Measurements from ENCODE around the gene SLC27A3.
"Not testable (repeated sequence)": the region's sequence is repeated elsewhere in the genome, so short reads cannot be mapped to it uniquely, and the experiment has no call there.

Gene SLC27A3

GRCh38 chr1:153764310-153764709 is 10.9 kb upstream of the SLC27A3 start:
- no peak for DNase-seq
- TF ChIP-seq CTCF (IDR thresholded peaks at IDR 0.05; ENCODE audit: low read depth, low read length, missing control alignments): no peak
- H3K4me3 ChIP-seq (ENCODE audit: low read depth, low read length): no peak overlapping the region
- H3K36me3 ChIP-seq (replicated peaks): peaks cover 49% of the 10 kb centered on the region
- no peak overlapping the region for H3K27ac ChIP-seq
- H3K27me3 ChIP-seq (replicated peaks): no peaks in the 10 kb centered on the region
- in situ Hi-C loops (cut with HindIII; ENCODE audit: low pct_ligation_motif_present, low sequenced_read_pairs): no loop called here

DNA sequence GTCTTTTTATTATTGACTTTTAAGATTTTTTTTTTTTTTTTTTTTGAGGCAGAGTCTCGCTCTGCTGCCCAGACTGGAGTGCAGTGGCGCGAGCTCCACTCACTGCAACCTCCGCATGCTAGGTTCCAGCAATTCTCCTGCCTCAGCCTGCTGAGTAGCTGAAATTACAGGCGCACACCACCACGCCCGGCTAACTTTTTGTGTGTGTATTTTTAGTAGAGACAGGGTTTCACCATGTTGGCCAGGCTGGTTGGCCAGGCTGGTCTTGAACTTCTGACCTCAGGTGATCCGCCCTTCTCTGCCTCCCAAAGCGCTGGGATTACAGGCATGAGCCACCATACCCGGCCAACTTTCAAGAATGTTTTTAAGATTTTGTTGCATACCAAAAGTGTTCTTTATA is 8.5 kb upstream of the SLC27A3 start:
- H3K27ac ChIP-seq; DNase-seq; H3K4me3 ChIP-seq (ENCODE audit: low read depth, low read length); in situ Hi-C loops (cut with HindIII; ENCODE audit: low pct_ligation_motif_present, low sequenced_read_pairs); H3K27me3 ChIP-seq (replicated peaks): not testable (repeated sequence)
- H3K36me3 ChIP-seq (replicated peaks): peaks cover 39% of the 10 kb centered on the region

GRCh38 chr1:153767519-153767918 is 7.7 kb upstream of the SLC27A3 start:
- Histone ChIP-seq H3K4me3 (ENCODE audit: low read depth, low read length) (no peak overlapping the region), H3K36me3 (replicated peaks) (peaks cover 34% of the 10 kb centered on the region), H3K27me3 (replicated peaks) (no peaks in the 10 kb centered on the region), H3K27ac (no peak overlapping the region)
- DNase-seq: no peak
- TF ChIP-seq CTCF (IDR thresholded peaks at IDR 0.05; ENCODE audit: low read depth, low read length, missing control alignments): no peak
- in situ Hi-C loops (cut with HindIII; ENCODE audit: low pct_ligation_motif_present, low sequenced_read_pairs): no loop called here

DNA sequence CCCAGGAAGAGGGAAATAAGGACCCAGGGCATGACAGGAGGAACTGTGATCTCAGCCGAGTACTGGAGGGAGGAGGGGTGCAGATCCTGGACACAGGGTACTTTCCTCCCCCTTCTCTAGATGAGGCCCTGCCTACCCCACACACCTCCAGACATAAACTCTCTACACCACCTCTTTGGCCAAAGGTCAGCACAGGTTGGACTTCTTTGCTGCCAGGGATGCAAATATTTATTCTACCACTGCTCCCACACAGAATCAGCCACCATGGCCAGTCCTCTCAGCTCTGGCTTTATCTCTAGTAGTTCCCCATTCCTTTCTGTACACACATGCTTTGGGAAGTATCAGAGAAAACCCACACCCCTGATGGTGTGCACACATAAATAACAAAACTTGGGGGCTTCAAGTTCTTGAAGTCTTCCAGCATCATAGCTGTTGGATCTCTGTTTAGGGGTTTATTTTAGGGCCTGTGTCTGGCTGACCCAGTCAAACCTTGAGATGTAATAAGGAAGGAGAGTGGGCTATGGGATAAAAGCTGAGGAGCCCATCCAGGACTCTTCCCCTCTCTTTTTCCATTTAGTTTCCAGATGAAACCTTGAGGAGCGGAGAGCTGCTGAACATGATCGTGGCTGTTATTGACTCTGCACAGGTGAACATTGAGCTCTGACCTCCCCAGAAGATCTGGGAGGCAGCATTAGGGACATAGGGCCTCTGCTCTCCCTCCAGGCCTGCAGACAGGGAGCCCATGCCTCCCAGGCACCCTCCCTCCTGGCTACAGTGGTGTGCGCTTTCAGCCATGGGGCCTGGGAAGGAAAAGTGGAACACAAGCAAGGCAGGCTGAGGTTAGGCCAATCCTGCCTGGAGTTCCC is 6.7 kb upstream of the SLC27A3 start:
- TF ChIP-seq CTCF (IDR thresholded peaks at IDR 0.05; ENCODE audit: low read depth, low read length, missing control alignments): no peak
- Histone ChIP-seq H3K36me3 (replicated peaks) (peaks cover 31% of the 10 kb centered on the region), H3K27me3 (replicated peaks) (no peaks in the 10 kb centered on the region), H3K4me3 (ENCODE audit: low read depth, low read length) (no peak overlapping the region), H3K27ac (no peak overlapping the region)
- no peak for DNase-seq
- in situ Hi-C loops (cut with HindIII; ENCODE audit: low pct_ligation_motif_present, low sequenced_read_pairs): no loop called here

- Histone ChIP-seq H3K27ac (no peak overlapping the region), H3K36me3 (replicated peaks) (peaks cover 29% of the 10 kb centered on the region), H3K4me3 (ENCODE audit: low read depth, low read length) (no peak overlapping the region), H3K27me3 (replicated peaks) (no peaks in the 10 kb centered on the region)
- in situ Hi-C loops (cut with HindIII; ENCODE audit: low pct_ligation_motif_present, low sequenced_read_pairs): no loop called here
- no peak for TF ChIP-seq CTCF (IDR thresholded peaks at IDR 0.05; ENCODE audit: low read depth, low read length, missing control alignments)
- DNase-seq: no peak
Measured at GRCh38 chr1:153769221-153769620, 6.0 kb upstream of the SLC27A3 start.

GRCh38 chr1:153770797-153771196 is 4.4 kb upstream of the SLC27A3 start:
- no peak for DNase-seq
- Histone ChIP-seq H3K27ac (no peak overlapping the region), H3K27me3 (replicated peaks) (no peaks in the 10 kb centered on the region), H3K36me3 (replicated peaks) (peaks cover 23% of the 10 kb centered on the region), H3K4me3 (ENCODE audit: low read depth, low read length) (no peak overlapping the region)
- in situ Hi-C loops (cut with HindIII; ENCODE audit: low pct_ligation_motif_present, low sequenced_read_pairs): no loop called here
- no peak for TF ChIP-seq CTCF (IDR thresholded peaks at IDR 0.05; ENCODE audit: low read depth, low read length, missing control alignments)

Measured in brain microvascular endothelial cell (primary cell).